Measurements from ENCODE around the gene GSE1.

GSE1 gene

GRCh38 chr16:85605051-85605911 is 7.8 kb upstream of the GSE1 start:
- DNase-seq (ENCODE audit: low read depth in 1 of 2, low spot score in 1 of 2): no peak

GRCh38 chr16:85605912-85606841 is 6.9 kb upstream of the GSE1 start:
- DNase-seq (ENCODE audit: low read depth in 1 of 2, low spot score in 1 of 2): no peak

- no peak for DNase-seq (ENCODE audit: low read depth in 1 of 2, low spot score in 1 of 2)
These were observed 6.2 kb upstream of the GSE1 start for GRCh38 chr16:85606904-85607303.

DNA sequence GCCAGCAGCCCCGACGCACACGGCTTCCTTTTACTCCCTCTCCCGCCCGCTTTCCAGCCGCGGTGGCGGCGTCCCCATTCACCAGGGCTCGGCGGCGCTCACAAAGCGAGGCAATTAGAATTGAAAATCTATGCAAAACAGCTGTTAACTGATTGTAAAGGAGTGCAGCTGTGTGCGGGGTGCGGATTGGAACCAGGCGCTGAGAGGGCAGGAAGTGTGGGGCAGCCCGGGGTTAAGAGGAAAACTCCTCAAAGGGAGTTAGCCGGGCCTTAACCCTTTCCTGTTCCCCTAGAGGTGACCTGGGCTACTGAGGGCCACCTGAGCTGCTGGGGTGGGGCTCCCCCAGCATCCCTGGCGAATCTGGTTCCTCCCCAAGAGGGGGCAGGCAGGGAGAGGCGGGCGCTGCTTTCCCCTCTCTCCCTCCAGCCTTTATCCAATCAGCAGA is 5.8 kb upstream of the GSE1 start:
- no peak for DNase-seq (ENCODE audit: low read depth in 1 of 2, low spot score in 1 of 2)

- no peak for DNase-seq (ENCODE audit: low read depth in 1 of 2, low spot score in 1 of 2)
These were observed 5.2 kb upstream of the GSE1 start for GRCh38 chr16:85607796-85608514.

DNA sequence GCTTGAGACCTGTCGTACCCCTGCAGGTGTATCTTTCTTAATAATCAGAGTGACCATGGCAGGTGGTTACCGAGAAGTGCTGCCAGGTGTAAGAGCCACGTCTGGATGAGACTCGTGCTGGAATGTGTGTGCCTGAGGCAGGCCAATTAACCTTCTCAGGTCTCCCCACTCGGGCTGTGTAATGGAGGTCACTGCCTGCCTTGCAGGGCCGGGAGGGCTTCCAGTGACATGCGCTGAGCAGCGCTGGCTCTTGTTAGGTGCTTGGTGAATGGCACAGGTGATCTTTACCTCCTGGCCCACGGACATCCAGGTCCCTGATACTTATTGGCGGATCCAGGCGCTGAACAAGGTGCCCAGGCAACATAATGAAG is 4.6 kb upstream of the GSE1 start:
- no peak for DNase-seq (ENCODE audit: low read depth in 1 of 2, low spot score in 1 of 2)

DNA sequence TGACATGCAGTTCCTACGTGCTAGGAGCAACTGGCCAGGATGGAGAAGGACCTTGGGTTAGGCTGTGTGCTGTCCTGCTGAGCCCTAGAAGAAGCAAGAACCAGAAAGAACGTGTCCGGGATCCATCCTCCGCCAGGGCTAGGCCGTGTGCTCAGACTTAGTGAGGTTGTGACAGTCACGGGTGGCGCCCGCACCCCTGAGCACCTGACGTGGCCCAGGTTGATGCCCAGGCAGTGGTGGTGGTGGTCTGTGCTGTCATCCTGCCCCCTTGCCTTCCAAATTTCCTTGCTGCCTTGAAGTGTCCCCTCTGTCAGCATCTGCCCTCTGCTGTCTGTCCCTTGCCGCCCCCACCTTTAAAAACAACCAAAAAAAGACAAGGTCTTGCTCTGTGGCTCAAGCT is 4.2 kb upstream of the GSE1 start:
- DNase-seq (ENCODE audit: low read depth in 1 of 2, low spot score in 1 of 2): no peak

DNA sequence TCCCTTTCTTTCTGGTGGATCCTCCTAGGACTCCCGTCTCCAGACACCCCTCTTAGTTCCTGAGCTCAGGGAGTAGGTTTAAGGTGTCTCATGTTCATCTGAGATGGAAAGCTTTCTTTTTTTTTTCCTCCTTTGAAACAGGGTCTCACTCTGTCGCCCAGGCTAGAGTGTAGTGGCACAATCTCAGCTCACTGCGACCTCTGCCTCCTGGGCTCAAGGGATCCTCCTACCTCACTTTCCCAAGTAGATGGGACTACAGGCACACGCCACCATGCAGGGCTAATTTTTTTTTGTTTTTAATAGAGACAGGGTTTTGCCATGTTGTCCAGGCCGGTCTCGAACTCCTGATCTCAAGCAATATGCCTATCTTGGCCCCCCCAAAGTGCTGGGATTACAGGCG is 3.6 kb upstream of the GSE1 start:
- DNase-seq (ENCODE audit: low read depth in 1 of 2, low spot score in 1 of 2): no peak

DNA sequence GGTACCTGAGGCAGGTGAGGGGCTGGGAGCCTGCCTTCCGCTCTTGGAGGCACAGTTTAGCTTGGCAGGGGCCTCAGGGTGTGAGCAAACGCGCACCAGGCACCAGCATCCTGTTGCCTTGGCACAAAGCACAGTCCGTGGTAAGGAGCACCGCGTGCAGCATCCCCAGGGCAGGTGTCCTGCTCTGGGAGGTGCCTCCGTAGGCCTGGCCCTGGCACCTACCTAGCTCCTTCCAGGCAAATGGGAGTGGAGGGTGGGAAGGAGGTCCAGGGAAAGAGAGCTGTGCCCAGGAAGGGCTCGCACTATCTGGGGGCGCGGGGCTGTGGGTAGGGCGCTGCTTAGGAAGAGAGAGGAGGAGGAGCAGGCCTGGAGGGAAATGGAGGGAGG is 3.1 kb upstream of the GSE1 start:
- no peak for DNase-seq (ENCODE audit: low read depth in 1 of 2, low spot score in 1 of 2)

GRCh38 chr16:85610446-85611193 is 2.5 kb upstream of the GSE1 start:
- peak; percentile 80 to 81 for DNase-seq (ENCODE audit: low read depth in 1 of 2, low spot score in 1 of 2)

- DNase-seq (ENCODE audit: low read depth in 1 of 2, low spot score in 1 of 2): no peak
These were observed 2.0 kb upstream of the GSE1 start for GRCh38 chr16:85611194-85611443.

DNA sequence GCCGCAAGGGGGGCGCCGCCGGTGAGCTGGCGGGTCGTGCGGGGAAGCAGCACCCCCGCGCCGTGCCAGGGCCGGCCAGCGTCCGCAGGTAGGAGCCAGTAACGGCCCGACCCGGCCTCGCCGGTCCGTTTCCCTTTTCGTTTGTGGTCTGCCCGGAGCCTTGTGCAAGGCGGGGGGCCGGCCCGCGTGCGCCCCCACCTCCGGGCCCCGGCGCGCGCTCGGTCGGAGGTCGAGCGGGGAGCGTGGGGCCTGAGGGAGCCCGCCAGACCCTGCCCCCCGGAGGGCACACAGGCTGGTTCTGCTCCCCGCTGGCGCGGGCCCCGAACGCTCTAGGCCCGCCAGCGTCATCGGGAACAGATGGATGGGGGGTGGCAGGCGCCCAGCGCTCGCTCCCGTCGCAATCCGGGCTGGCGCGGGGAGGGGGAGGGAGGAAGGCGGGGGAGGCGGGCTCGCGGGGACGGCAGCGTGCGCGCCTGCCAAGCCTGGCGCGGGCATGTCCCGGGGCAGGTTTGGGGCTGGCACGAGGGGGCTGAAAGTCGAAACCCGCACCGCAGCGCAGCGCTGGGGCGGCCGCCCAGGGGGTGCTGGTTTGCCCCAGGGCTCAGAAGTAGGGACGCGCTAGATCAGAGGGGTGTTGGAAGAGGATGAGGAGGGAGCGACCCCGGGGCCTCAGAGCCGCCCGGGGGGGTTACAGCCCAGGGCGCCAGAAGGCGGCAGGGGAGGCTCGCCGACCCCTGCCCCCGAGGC is 1.5 kb upstream of the GSE1 start:
- DNase-seq (ENCODE audit: low read depth in 1 of 2, low spot score in 1 of 2): no peak

GRCh38 chr16:85612191-85612800 is 826 bp upstream of the GSE1 start:
- DNase-seq (ENCODE audit: low read depth in 1 of 2, low spot score in 1 of 2): no peak

DNA sequence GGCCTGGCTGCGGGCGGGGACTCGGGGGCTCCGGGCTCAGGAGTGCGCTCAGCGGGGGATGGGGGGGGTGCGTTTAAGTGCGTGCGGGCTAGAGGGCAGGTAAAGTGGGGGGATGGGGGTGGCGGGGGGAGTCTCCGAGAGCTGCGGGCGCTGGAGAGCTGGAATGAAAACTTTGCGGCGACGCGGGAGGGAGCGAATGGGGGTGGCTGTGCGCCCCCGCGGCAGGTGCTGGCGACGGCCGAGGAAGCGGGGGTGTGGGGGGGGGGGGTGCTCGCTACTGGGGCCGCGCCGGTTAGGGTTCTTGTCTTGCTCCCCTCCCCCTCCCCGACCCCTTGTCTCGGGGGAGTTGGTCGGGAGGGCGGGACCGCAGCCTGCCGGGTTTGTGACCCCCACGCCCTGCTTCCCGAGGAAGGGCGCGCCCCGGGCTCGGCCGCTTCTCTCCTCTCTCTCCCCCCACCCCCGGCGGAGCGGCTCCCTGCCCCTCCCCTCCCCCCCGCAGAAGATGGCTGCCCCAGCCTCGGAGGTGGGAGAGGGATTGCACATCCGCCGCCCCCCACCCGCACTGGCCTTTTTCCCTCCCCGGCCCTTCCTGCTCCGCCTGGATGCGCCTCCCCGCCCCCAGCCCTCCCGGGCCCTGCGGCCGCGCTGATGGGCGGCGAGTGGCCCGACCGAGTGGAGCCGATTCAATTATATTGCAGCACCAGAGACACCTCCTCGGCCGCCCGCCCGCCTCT is 649 bp downstream of the GSE1 start:
- DNase-seq (ENCODE audit: low read depth in 1 of 2, low spot score in 1 of 2): no peak

GRCh38 chr16:85614338-85615013 is 1.4 kb downstream of the GSE1 start:
- no peak for DNase-seq (ENCODE audit: low read depth in 1 of 2, low spot score in 1 of 2)

GRCh38 chr16:85615014-85615851 is 2.1 kb downstream of the GSE1 start:
- no peak for DNase-seq (ENCODE audit: low read depth in 1 of 2, low spot score in 1 of 2)

DNA sequence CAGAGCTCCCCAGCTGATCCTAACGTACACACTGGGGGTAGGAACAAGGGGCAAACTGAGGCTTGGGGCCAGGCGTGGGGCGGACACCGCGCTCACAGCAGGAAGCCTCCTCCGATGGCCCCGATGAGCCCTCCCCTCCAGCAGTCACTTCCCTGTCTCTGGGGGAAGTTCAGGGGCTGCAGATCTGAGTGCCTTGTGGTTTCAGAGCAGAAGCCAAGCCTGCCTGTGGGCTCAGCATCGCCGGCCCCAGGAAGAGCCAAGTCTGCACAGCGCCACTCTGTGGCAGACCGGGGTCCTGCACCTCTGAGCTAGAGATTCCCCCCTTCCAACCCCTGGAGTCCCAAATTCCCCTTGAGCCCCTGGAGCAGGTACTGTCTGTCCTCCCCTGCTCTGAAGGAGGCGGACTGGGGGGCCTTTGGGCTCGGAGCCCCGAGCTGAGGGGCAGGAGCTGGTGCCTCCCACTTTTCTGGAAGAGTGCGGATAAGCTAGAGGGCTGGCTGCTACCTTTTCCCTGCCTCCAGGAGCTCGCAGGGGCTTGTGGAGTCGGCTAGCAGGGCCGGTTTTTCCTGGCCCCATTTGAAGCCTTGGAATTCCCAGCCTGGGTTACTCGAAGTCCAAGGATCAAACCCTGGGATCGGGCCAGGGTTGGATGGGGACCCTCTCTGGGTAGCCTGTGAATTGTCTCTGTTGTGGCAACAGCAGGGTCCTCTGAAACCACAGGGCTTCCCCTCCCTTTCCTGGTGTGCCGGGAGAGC is 2.9 kb downstream of the GSE1 start:
- peak; percentile 51 to 53 for DNase-seq (ENCODE audit: low read depth in 1 of 2, low spot score in 1 of 2)

All from activated CD4-positive, alpha-beta T cell treated with anti-CD3 and anti-CD28 coated beads, Interleukin-2, amount 50 U/mL, for 24 hours (primary cell).